SKM-1 (cell line): Measurements from ENCODE around the gene DHX58.
"Not testable (repeated sequence)": the region's sequence is repeated elsewhere in the genome, so short reads cannot be mapped to it uniquely, and the experiment has no call there.

Experiments used
- DNase-seq: peaks from one replicate; lab custom pipeline; 2025; ENCODE audit not compliant: unreplicated experiment; lab: John Stamatoyannopoulos, UW

DHX58 gene

DNA sequence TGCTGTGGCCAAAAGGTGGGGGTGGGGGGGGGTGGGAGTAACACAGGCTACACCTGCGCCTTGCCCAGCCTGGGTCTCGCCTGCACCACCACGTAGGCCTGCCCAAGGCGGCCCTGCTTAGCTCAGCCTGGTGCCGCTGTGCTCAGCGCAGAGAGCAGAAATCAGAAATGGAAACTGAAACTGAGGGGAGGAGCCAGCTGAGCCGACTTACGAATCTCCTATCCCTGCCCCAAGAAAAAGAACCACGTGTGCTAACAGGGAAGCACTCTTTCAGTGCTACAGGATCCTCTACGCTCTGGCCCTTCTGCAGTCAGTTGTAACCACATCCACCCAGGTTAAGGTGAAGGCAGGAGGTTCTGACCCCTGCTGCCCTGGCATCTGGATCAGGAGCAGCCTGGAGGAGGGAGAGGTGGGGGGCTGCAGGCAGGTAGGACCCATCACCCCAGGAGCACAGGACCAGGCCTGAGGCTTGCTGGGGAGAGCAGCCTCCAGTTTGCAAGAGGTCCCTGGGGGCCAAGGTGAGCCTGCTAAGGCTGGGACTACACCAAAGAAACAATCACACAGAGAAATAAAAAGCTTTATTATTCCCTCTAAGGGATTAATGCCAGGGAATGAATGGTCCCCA is at the start of gene DHX58:
TSS of gene DHX58 (minus strand) at position 163 of the 625 bp plus-strand sequence. CDS start 822 bp downstream, outside the sequence.
- DNase-seq, result peak; percentile 76

DNA sequence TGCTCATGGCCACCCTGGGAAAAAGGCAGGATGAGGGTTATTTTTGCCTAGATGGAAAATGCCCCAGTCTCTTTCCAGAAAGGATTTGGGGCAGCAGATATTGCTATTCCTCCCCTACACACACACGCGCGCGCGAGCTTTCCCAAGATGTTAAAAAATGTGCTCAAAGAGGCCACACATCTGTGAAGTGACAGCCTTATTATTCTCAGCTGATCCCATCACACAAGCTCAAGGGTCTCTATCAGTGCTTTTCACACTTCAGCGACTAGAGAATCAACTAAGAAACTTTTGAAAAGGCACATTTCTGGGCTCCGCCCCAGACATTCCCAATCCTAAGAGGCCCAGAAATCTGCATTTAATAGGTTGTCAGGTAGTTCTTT is 48.0 kb upstream of the DHX58 start:
- no peak for DNase-seq

DNA sequence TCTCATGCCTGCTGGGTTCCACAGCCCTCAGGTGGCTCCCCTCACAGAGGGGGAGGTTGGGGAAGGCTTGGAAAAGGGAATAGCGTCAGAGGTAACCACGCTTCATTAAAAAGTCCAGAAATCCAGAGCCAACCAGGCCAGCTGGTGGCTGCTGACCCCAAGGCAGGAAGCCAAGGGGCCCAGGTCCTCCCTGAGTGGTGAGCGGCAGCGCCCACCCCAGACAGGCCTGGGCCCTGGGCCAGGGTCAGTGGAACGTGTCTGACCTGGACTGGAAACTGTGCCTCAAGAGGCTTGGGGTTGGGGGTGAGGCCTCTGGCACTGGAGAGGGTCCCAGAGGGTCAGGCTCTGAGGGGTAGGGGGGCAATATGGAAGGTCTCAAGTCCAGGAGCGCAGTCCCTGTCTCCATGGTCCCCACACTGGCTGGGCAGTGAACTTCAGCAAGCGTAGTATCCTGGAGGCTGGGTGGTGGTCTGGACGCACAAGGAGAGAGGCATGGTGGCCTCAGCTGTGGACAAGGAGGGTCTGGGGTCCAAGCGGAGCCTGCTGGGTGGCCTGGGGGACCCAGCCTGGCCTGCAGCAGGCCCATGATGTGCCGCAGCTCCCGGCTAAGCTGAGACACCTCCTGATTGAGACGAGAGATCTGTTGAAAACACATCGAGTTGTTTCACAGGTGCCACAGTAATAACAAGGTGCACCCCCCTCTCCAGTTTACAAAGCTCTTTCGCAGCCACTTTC is 47.4 kb upstream of the DHX58 start:
- no peak for DNase-seq

DNA sequence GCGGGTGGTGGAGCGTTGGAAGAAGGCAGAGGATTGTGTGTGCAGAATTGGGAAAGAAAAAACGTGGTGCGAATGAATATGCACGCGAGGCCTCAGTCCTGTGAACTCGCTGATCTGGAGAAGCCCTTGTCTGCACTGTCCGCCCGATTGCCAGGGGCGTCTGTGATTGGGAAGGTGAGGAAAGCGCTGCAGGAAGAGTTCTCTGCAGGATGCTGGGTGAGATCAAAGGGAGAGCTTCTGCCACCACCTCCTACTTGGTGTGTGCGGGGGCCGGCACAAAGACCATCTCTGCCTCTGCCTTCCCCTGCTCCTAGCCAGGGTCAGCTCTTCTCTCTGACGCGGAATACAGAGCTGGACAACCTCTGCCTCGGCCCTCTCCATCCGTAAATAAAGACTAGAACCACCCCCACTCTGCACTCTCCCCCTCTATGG is 43.1 kb upstream of the DHX58 start:
- no peak for DNase-seq

DNA sequence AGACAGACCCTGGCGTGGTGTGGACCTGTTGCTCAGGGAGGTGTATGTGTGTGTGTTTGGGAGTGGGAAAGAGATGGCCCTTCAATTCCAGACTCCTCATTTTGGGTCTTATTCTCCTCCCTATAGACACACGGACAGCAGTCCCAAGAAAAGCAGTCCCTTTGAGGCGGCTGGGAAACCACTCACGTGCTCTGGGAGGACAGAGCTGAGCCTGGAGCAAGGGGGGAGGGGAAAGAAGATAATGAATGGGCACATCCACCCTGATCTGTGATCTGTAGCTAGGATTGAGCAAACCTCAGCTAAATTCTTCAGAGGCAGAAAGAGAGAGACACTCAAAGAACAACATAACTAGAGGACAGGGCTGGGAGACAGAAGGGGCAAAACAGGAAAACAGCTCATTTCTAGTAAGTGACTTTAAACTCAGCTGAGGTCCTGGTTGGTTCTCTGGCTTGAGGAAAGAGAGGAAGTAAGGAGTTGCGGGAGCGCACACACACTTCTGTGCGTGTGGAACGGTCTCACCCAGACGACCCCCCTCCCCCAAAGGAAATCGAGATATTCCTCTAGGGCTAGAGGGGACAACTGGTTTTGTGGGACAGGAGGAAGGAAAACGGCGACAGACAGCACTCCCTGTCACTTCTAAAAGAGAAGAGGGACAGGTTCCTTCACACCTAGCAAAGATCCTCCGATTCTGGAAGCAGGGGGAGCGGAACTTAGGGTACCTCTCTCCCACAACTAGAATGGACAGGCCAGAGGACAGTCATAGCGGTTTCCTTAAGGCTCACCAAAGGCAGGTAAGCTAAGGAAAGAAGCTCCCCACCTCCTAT is 41.6 kb upstream of the DHX58 start:
- DNase-seq, result peak; percentile 31

DNA sequence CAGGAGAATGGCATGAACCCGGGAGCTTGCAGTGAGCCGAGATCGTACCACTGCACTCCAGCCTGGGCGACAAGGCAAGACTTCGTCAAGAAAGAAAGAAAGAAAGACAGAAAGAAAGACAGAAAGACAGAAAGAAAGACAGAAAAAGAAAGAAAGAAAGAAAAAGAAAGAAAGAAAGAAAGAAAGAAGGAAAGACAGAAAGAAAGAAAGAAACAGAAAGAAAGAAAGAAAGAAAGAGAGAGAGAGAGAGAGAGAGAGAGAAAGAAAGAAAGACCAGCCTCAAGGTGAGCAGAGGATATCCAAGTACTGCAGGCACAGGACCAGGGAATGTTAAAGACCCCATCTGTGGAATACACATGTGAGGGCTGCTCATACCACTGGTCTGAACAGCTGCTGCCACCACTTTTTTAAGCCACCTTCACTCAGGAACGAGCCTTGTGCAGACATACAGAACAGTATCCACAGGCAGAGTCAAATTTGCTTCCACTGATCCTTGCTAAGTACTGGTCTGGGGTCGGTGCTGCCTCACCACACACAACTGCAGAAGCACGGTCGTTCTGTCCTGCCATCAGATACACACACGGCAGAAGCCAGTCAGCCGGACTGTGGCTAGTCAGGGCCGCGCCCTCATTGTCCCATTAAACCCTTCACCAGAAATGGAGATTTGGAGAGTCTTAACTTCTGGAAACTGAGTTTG is 34.5 kb upstream of the DHX58 start:
- no peak for DNase-seq

DNA sequence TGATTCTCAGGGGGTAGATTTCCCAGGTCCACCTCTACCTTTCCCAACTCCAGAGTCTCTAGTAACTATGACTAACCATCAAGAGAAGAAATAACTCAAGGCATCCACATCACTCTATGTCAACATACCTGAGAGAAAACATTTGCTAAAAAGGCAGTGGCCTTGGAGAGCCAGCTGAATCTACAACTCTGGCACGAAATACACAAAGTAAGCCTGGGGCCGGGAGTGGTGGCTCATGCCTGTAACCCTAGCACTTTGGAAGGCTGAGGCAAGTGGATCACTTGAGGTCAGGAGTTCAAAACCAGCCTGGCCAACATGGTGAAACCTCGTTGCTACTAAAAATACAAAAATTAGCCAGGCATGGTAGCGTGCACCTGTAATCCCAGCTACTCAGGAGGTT is 30.6 kb upstream of the DHX58 start:
- DNase-seq, result not testable (repeated sequence)

DNA sequence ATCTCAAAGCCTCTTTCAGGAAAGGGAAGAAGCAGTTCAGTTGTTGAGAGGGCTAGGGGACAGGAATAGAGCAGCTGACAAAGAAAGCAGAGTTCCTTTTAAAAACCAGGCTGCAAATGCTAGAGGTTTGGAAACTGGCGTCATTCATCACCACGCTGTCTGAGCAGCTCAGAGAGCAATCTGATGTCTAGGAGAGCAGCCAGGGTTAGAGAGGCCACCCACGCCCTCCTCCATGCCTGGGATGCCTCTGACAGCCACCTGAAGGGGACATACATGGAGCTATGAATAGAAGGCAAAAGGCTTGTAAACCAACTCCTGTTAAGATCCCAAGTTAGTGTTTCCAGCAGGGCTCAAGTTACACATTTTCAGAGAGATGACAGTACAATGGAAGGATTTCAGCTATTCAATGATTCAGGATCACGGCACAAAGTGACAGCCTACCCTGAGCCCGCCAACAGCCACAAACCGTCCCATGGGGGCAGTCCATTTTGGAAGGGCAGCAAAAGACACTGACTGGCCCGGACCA is 29.9 kb upstream of the DHX58 start:
- DNase-seq, result no peak

DNA sequence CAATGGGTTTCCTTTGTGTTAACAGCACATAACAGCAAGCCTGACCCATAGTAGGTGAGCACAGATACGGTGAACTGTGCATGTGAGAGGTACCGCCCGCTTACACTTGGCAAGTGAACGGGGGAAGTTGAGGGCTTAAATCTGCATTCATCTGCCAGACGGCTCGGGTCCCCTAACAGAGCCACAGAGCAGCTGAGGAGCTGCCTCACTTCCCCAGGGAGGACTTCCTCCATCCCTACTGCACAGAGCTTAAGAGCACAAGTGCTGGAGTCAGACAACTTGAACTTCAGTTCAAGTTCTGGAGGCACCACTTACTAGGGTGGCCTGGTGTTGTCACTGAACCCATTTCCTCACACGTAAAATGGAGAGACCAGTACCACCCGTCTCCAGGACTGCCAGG is 28.9 kb upstream of the DHX58 start:
- DNase-seq, result no peak

DNA sequence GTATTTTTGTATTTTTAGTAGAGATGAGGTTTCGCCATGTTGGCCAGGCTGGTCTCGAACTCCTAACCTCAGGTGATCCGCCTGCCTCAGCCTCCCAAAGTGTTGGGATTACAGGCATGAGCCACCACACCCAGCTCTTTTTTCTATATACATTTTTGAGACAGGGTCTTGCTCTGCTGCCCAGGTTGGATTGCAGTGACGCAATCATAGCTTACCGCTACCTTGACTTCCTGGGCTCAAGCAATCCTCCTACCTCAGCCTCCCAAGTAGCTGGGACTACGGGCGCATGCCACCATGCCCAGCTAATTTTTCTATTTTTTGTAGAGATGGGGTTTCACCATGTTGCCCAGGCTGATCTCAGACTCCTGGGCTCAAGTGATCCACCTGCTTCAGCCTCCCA is 28.2 kb upstream of the DHX58 start:
- not testable (repeated sequence) for DNase-seq

DNA sequence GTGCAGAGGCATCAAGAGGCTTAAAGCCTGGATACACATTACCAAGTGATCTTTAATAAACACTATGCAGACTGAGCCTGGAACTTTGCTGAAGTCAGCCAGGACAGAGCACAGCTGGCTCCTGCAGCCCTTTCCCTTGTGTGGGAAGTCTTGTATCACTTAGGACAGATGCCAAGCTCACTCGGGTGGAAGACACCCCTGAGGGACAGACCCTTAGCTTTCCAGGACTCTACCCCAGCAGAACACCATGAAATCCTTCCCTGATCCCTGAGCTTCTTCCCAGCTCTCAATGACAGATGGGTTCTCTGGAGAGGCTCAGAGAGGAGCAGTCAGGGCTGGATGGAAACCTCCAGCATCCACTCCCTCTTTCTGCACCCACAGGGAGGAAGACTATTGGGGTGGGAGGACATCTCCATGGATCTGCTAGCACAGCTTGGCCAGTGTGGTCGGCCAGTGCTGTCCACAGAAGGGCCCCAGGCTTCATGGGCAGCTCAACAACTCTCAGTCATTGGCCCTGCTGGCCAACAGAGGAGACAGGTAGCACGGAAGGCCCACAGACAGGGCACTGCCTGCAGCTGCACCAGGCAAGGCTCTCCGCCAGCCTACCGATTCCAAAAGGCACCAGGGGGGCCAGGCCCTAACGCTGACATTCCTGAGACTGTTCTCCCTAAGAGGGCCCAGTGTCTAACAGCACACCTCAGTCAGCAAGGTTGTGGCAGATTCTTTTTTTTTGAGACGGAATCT is 26.4 kb upstream of the DHX58 start:
- DNase-seq, result no peak

DNA sequence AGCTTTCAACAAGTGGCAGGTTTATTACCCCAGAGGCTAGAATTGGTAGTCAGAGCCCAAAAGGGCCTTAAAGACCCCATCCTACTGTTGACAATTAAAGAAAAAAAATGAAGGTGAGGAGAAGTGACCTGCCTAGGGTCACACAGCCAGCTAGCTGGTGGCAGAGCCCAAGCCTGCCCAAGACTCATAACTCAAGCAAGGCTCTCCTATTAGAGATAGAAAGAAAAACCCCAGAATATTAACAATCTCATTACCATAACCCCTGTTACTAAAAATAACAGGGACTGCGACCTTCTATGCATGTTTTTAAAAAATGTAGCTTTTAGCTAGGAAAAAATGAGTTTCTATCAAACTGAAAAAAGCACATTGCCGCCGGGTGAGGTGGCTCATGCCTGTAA is 24.1 kb upstream of the DHX58 start:
- no peak for DNase-seq

DNA sequence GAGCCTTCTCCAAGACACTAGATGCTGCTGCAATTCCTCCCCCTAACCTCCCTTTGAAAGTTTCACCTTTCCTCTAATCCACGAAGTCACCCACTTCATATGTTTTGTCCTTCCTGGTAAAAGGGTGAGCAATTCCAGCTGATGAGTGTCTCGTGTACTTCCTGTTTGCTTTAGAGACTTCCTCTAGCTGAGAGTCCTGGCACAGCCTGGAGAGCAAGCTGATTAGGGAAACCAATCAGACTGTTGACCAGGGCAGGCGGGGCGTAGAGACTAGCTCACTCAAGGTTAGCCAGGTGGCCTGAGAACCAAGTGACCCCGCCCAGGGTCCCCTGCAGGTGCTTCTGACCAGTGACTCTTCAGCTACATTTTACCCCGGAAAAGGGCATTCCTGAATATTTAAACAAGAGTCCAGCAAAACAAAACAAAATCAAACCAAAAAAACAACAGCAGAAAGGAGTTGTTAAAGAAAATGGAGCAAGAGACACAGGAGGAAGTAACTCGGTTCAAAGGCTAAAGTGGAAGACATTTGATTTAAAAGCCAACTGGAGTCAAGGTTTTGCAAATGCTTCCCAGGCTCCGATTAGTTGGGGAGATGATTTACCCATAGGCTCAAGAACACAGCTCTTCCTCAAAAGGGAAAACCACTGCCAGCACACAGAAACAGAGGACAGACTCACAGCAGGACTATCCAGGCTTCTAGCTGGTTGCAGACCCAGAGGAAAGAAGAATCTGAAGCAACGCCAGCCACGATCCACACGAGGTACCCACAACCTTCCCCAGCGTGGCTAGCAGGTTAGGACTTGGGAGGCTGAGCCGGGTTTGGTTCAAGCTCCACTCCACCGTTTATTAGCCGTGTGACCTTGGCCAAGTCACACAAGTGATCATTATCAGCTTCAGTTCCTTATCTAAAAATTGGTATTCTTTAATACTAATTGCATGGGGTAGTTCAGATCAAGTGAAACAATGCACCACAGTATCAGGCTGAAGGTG is 23.4 kb upstream of the DHX58 start:
- DNase-seq, result peak; percentile 26

DNA sequence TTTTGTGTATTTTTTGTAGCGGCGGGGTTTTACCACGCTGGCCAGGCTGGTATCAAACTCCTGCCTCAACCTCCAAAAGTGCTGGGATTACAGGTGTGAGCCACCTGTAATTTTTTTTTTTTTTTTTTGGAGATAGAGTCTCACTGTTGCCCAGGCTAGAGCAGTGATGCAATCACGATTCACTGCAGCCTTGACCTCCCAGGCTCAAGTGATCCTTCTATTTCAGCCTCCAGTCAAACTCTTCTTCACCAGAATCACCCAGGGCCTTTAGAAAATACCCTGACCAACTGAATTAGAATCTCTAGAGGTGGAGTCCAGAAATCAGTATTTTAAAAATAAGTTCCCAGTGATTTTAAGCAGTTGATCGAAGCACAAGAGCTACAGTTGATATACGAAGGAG is 22.6 kb upstream of the DHX58 start:
- DNase-seq, result no peak

DNA sequence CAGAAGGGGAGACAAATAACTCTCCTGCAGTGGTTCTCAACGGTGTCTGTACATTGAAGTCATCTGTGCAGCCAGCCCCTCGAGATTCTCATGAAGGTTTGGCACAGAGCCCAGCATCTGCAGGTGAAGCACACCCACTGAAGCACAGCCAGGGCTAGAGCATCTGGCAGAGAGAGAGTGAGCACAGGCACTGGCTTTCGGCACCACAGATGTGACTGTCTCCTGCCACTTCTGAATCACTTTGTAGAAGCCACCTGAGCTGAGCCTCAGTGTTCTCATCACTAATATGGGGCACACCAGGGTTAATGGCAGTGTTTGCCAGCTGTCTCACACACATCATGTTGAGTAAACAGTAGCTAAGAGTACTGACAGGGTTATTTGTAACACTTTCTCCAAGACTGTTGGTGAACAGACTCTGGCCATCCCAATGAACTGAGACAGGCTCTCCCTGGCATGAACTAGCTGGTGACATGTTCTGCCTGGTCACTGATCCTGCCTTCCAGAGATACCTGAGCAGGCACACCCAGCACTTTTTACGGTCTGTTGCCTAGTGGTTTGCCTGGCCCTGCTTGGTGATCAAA is 21.0 kb upstream of the DHX58 start:
- no peak for DNase-seq

DNA sequence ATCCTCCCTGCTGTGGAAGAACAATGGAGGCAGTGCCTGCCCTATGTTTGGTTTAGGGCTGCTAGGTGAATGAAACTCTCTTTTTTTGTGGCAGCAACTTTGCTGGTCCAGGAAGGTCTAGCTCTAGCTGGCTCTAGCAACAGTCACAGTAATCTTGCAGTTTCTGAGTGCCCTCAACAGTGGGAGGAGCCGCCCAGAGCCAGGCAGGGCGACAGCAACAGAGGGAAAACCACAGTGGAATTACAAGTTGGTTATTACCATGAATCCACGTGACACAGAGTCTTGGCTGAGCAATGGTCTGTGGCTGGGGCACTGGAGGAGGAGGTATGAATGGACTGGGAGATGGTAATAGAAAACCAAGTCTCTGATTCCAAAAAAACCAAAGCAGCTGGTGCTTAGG is 20.4 kb upstream of the DHX58 start:
- peak; percentile 23 for DNase-seq

DNA sequence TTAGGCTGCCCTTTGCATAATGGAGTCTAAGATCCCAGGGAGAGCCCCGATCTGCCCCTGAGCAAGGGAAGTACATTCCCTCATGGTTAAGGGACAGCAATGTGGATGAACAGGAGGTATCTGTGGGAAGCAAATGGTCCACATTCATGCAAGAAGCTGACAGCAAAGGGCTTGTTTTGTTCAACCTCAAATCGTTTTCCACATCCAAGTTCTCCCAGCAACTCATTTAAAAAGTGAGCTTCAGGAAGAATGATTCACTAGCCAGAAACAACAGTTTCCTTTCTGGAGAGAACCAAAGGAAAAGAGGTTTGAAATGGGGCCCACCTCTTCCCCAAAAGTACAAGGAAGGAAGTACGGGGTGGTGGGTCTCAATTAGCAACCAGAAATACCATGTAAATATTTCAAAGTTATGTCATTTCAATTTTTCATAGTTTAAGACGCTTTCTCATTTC is 19.5 kb upstream of the DHX58 start:
- no peak for DNase-seq

DNA sequence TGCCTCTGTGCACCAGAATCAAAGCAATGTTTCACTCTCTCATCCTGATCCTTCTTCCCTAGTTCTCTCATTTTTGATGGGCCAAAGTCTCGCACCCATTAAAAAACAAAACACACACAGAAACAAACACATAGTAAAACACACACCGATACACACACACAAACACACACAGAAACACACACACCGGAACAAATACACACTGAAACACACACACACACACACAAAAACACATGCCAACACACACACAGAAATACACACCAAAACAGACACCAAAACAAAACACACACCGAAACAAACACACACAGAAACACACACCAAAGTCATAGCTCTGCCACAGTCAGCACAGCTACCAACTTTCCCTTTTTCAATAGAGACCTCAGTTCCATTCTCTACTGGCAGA is 18.7 kb upstream of the DHX58 start:
- no peak for DNase-seq
